ENCODE results near the gene XRCC3.

DNA sequence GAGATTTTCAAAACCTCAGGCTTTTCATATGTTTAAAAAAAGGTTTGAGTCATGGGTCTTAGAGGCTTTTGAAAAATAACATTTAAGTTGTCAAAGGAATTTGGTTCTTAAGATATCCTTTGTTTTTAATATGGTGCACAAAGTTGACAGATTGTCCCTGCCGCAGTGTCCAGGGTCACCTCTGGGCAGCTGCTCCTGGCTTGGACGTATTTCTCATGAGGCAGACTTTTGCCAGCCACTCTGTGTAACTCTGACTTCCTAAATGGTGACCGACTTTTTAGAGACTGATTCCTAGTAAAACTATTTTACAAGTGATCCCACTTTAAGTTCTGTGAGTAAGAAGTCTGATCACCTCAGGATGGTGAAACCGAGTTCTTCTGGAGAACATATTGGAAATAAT lies 27.5 kb downstream of the XRCC3 start:
- TF ChIP-seq, protein P1, sequence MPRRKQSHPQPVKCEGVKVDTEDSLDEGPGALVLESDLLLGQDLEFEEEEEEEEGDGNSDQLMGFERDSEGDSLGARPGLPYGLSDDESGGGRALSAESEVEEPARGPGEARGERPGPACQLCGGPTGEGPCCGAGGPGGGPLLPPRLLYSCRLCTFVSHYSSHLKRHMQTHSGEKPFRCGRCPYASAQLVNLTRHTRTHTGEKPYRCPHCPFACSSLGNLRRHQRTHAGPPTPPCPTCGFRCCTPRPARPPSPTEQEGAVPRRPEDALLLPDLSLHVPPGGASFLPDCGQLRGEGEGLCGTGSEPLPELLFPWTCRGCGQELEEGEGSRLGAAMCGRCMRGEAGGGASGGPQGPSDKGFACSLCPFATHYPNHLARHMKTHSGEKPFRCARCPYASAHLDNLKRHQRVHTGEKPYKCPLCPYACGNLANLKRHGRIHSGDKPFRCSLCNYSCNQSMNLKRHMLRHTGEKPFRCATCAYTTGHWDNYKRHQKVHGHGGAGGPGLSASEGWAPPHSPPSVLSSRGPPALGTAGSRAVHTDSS (tag by site-specific recombination; IDR thresholded peaks at IDR 0.05) = no peak
- TF ChIP-seq, protein P2, sequence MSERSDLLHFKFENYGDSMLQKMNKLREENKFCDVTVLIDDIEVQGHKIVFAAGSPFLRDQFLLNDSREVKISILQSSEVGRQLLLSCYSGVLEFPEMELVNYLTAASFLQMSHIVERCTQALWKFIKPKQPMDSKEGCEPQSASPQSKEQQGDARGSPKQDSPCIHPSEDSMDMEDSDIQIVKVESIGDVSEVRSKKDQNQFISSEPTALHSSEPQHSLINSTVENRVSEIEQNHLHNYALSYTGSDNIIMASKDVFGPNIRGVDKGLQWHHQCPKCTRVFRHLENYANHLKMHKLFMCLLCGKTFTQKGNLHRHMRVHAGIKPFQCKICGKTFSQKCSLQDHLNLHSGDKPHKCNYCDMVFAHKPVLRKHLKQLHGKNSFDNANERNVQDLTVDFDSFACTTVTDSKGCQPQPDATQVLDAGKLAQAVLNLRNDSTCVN (tag by site-specific recombination; optimal IDR thresholded peaks at IDR 0.05) = no peak
- TF ChIP-seq ZNF830 (tag by site-specific recombination; IDR thresholded peaks at IDR 0.05; ENCODE audit: low read depth) (no peak), SP7 (tag by site-specific recombination; IDR thresholded peaks at IDR 0.05) (no peak), ZBTB21 (tag by site-specific recombination; IDR thresholded peaks at IDR 0.05) (no peak)
- TF ChIP-seq, protein P3, sequence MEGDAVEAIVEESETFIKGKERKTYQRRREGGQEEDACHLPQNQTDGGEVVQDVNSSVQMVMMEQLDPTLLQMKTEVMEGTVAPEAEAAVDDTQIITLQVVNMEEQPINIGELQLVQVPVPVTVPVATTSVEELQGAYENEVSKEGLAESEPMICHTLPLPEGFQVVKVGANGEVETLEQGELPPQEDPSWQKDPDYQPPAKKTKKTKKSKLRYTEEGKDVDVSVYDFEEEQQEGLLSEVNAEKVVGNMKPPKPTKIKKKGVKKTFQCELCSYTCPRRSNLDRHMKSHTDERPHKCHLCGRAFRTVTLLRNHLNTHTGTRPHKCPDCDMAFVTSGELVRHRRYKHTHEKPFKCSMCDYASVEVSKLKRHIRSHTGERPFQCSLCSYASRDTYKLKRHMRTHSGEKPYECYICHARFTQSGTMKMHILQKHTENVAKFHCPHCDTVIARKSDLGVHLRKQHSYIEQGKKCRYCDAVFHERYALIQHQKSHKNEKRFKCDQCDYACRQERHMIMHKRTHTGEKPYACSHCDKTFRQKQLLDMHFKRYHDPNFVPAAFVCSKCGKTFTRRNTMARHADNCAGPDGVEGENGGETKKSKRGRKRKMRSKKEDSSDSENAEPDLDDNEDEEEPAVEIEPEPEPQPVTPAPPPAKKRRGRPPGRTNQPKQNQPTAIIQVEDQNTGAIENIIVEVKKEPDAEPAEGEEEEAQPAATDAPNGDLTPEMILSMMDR (tag by site-specific recombination; IDR thresholded peaks at IDR 0.05) = no peak
- TF ChIP-seq, protein P4, sequence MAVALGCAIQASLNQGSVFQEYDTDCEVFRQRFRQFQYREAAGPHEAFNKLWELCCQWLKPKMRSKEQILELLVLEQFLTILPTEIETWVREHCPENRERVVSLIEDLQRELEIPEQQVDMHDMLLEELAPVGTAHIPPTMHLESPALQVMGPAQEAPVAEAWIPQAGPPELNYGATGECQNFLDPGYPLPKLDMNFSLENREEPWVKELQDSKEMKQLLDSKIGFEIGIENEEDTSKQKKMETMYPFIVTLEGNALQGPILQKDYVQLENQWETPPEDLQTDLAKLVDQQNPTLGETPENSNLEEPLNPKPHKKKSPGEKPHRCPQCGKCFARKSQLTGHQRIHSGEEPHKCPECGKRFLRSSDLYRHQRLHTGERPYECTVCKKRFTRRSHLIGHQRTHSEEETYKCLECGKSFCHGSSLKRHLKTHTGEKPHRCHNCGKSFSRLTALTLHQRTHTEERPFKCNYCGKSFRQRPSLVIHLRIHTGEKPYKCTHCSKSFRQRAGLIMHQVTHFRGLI (tag by site-specific recombination; IDR thresholded peaks at IDR 0.05) = no peak

All from HEK293 (cell line).